H1 (cell line): ENCODE results near the gene PGLYRP1. TPM values are rescaled to one million over a fixed set of nuclear protein-coding genes. Genes with fewer than 3 reads are reported as not detected.

ENCODE experiments used
- CTCF ChIA-PET: fragments of 300-600 bp; sonication (Branson Sonifier 250); formaldehyde crosslinking; loops from one replicate; lab custom pipeline; 2021; ENCODE audit not compliant: partially characterized antibody; lab: Charles Lee
- POLR2A ChIA-PET: fragments of 300-600 bp; sonication (Branson Sonifier 250); formaldehyde crosslinking; loops from one replicate; lab custom pipeline; 2021; ENCODE audit warnings: inconsistent platforms; ENCODE audit not compliant: partially characterized antibody; lab: Charles Lee
- DNase-seq, 2 experiments: peaks; one replicate each; pipeline versions ENCODE4 v3.0.0 to v3.0.0-alpha.2; 2010 to 2022; ENCODE audit warnings: low spot score in 2 of 2, low read depth in 1 of 2, mixed read lengths in 1 of 2
- FAIRE-seq: peaks from 2 replicates; lab custom pipeline; 2011; peaks lifted over from hg19 to GRCh38; lab: Jason Lieb, UNC
- H2AFZ ChIP-seq: 2 replicates; pipeline ENCODE4 v1.8.1; 2012; ENCODE audit warnings: low read length, inconsistent platforms
- H2AK5ac ChIP-seq: 2 replicates; pipeline ENCODE4 v1.6.1; 2013; ENCODE audit warnings: low read depth, low read length
- H2BK120ac ChIP-seq: replicated peaks from 2 replicates; pipeline ENCODE3; 2013; ENCODE audit warnings: low read depth, low read length, inconsistent platforms
- H2BK12ac ChIP-seq: 2 replicates; pipeline ENCODE4 v1.6.1; 2013; ENCODE audit warnings: low read depth, low read length
- H2BK15ac ChIP-seq: 2 replicates; pipeline ENCODE4 v1.6.1; 2013; ENCODE audit warnings: low read length
- H2BK20ac ChIP-seq: 2 replicates; pipeline ENCODE4 v1.6.1; 2013; ENCODE audit warnings: low read length
- H2BK5ac ChIP-seq: 2 replicates; pipeline ENCODE4 v1.6.1; 2013; ENCODE audit warnings: low read depth, low read length
- H3K14ac ChIP-seq: 2 replicates; pipeline ENCODE4 v1.6.1; 2013; ENCODE audit warnings: inconsistent platforms; ENCODE audit not compliant: insufficient read length
- H3K18ac ChIP-seq: 2 replicates; pipeline ENCODE4 v1.6.1; 2013; ENCODE audit warnings: low read length; ENCODE audit errors: extremely low read depth
- H3K23ac ChIP-seq: 2 replicates; pipeline ENCODE4 v1.6.1; 2013; ENCODE audit warnings: inconsistent platforms; ENCODE audit not compliant: insufficient read length
- H3K23me2 ChIP-seq: 2 replicates; pipeline ENCODE4 v1.6.1; 2013; ENCODE audit warnings: low read depth, low read length
- H3K27ac ChIP-seq: 2 replicates; pipeline ENCODE4 v1.6.1; 2011; ENCODE audit warnings: low read depth, low read length, inconsistent platforms
- H3K27me3 ChIP-seq, 4 experiments: replicated peaks in 1 of 4; 1 replicate in 1 of 4; 2 replicates in 3 of 4; pipeline versions ENCODE4 v1.6.1 to v1.8.1; 2011 to 2013; ENCODE audit warnings: low read length in 3 of 4, mild to moderate bottlenecking in 3 of 4, inconsistent platforms in 2 of 4, mixed read lengths in 2 of 4, moderate library complexity in 1 of 4; ENCODE audit not compliant: control insufficient read depth in 3 of 4, insufficient read depth in 3 of 4; ENCODE audit errors: extremely low read depth in 1 of 4
- H3K36me3 ChIP-seq, 4 experiments: 2 replicates each; pipeline versions ENCODE4 v1.6.1 to v1.8.1; 2011 to 2013; ENCODE audit warnings: mild to moderate bottlenecking in 4 of 4, low read length in 3 of 4, moderate library complexity in 2 of 4, control low read depth in 1 of 4, inconsistent platforms in 1 of 4; ENCODE audit not compliant: insufficient read depth in 4 of 4, control insufficient read depth in 2 of 4
- H3K4ac ChIP-seq: replicated peaks from 2 replicates; pipeline ENCODE3; 2013; ENCODE audit warnings: low read length, low read depth, mixed read lengths, inconsistent platforms; ENCODE audit not compliant: insufficient read length
- H3K4me1 ChIP-seq, 4 experiments: replicated peaks in 1 of 4; 1 replicate in 1 of 4; 2 replicates in 3 of 4; pipeline versions ENCODE4 v1.6.1 to v1.8.1; 2011 to 2013; ENCODE audit warnings: low read length in 3 of 4, inconsistent platforms in 2 of 4, mixed read lengths in 1 of 4; ENCODE audit not compliant: insufficient read depth in 4 of 4, control insufficient read depth in 3 of 4
- H3K4me2 ChIP-seq, 2 experiments: 2 replicates each; pipeline versions ENCODE4 v1.6.1 to v1.8.1; 2011 to 2013; ENCODE audit warnings: low read depth in 2 of 2, low read length in 2 of 2, control low read depth in 1 of 2, inconsistent platforms in 1 of 2, mild to moderate bottlenecking in 1 of 2; ENCODE audit not compliant: insufficient read depth in 1 of 2
- H3K4me3 ChIP-seq, 4 experiments: fragments of 200-600, 300-600 bp in 1 of 4; sonication (generic), shearing (Covaris generic), sonication (Bioruptor Twin) in 1 of 4; 2 replicates each; pipeline versions ENCODE4 v1.5.1 to v1.8.1; 2011 to 2016; ENCODE audit warnings: low read length in 4 of 4, low read depth in 3 of 4, control low read depth in 2 of 4, inconsistent platforms in 2 of 4, mild to moderate bottlenecking in 2 of 4, mixed read lengths in 1 of 4, moderate library complexity in 1 of 4; ENCODE audit not compliant: insufficient read depth in 2 of 4; ENCODE audit errors: extremely low read depth in 1 of 4
- H3K56ac ChIP-seq: replicated peaks from 2 replicates; pipeline ENCODE3; 2013; ENCODE audit warnings: low read depth, mild to moderate bottlenecking, mixed read lengths, low read length, inconsistent platforms; ENCODE audit not compliant: insufficient read length
- H3K79me1 ChIP-seq: 2 replicates; pipeline ENCODE4 v1.6.1; 2013; ENCODE audit warnings: low read depth, low read length, control low read depth
- H3K79me2 ChIP-seq, 2 experiments: 2 replicates each; pipeline versions ENCODE4 v1.6.1 to v1.8.1; 2012 to 2013; ENCODE audit warnings: low read length in 2 of 2, mild to moderate bottlenecking in 2 of 2, inconsistent platforms in 1 of 2; ENCODE audit not compliant: insufficient read depth in 2 of 2, control insufficient read depth in 1 of 2
- H3K9ac ChIP-seq, 4 experiments: replicated peaks in 1 of 4; 1 replicate in 1 of 4; 2 replicates in 3 of 4; pipeline versions ENCODE4 v1.6.1 to v1.8.1; 2011 to 2013; ENCODE audit warnings: low read depth in 3 of 4, low read length in 3 of 4, control low read depth in 2 of 4, mild to moderate bottlenecking in 2 of 4, moderate library complexity in 2 of 4, inconsistent platforms in 1 of 4; ENCODE audit errors: extremely low read depth in 1 of 4
- H3K9me3 ChIP-seq, 2 experiments: 2 replicates each; pipeline versions ENCODE4 v1.6.1 to v1.8.1; 2012 to 2013; ENCODE audit warnings: mild to moderate bottlenecking in 2 of 2, moderate library complexity in 2 of 2, control low read depth in 1 of 2, inconsistent platforms in 1 of 2, low read depth in 1 of 2, low read length in 1 of 2, mixed read lengths in 1 of 2; ENCODE audit not compliant: insufficient read depth in 2 of 2
- H4K20me1 ChIP-seq, 2 experiments: replicated peaks in 1 of 2; 2 replicates each; pipeline versions ENCODE3 to v1.8.1; 2011 to 2013; ENCODE audit warnings: inconsistent platforms in 2 of 2, low read length in 2 of 2, mild to moderate bottlenecking in 1 of 2; ENCODE audit not compliant: insufficient read depth in 2 of 2, control insufficient read depth in 1 of 2
- H4K5ac ChIP-seq: 2 replicates; pipeline ENCODE4 v1.6.1; 2013; ENCODE audit warnings: low read length, low read depth, mixed read lengths, inconsistent platforms; ENCODE audit not compliant: insufficient read length
- H4K8ac ChIP-seq: 2 replicates; pipeline ENCODE4 v1.8.0; 2013; ENCODE audit warnings: mild to moderate bottlenecking, moderate library complexity, low read length, inconsistent platforms; ENCODE audit not compliant: insufficient read depth; ENCODE audit errors: extremely low read depth
- H4K91ac ChIP-seq: replicated peaks from 2 replicates; pipeline ENCODE3; 2013; ENCODE audit warnings: low read length, mixed read lengths, inconsistent platforms; ENCODE audit not compliant: insufficient read length
- BACH1 ChIP-seq: IDR thresholded peaks from 2 replicates; pipeline ENCODE4 v1.6.1; 2012; ENCODE audit warnings: low read length, improper control_type of control experiment
- CTCF ChIP-seq, 3 experiments: IDR thresholded peaks; 1 replicate in 2 of 3; 2 replicates in 1 of 3; pipeline versions ENCODE4 v1.5.1 to v1.6.1; 2011; ENCODE audit warnings: low read length in 3 of 3, mild to moderate bottlenecking in 3 of 3, inconsistent platforms in 2 of 3, low read depth in 1 of 3, moderate library complexity in 1 of 3; ENCODE audit not compliant: insufficient read depth in 1 of 3; ENCODE audit errors: control extremely low read depth in 1 of 3
- FOSL1 ChIP-seq: IDR thresholded peaks from 2 replicates; pipeline ENCODE4 v1.6.1; 2011; ENCODE audit warnings: mild to moderate bottlenecking, low read depth, low read length, moderate library complexity; ENCODE audit not compliant: insufficient read depth
- GTF2F1 ChIP-seq: IDR thresholded peaks from 2 replicates; pipeline ENCODE4 v1.6.1; 2012; ENCODE audit warnings: low read depth, low read length, improper control_type of control experiment, borderline replicate concordance
- HDAC2 ChIP-seq, 2 experiments: fragments of 300-600 bp in 1 of 2; sonication (generic) in 1 of 2; IDR thresholded peaks; 2 replicates each; pipeline ENCODE4 v1.6.1; 2011 to 2012; ENCODE audit warnings: low read depth in 2 of 2, low read length in 2 of 2, mild to moderate bottlenecking in 2 of 2, moderate library complexity in 2 of 2, borderline replicate concordance in 1 of 2, inconsistent platforms in 1 of 2
- NANOG ChIP-seq: IDR thresholded peaks from 2 replicates; pipeline ENCODE4 v1.6.1; 2011; ENCODE audit warnings: low read length, low read depth, mild to moderate bottlenecking, inconsistent platforms; ENCODE audit not compliant: insufficient read depth, poor library complexity, severe bottlenecking
- RNF2 ChIP-seq: fragments of 200-900, 300-1000 bp; sonication (generic); IDR thresholded peaks from 2 replicates; pipeline ENCODE4 v1.7.1; 2016; ENCODE audit warnings: borderline replicate concordance, low read depth, mild to moderate bottlenecking, antibody characterized with exemption, low read length; ENCODE audit not compliant: poor library complexity, severe bottlenecking; ENCODE audit errors: missing control alignments
- SIX5 ChIP-seq: IDR thresholded peaks from 2 replicates; pipeline ENCODE4 v1.6.1; 2011; ENCODE audit warnings: mild to moderate bottlenecking, low read depth, low read length
- TAF1 ChIP-seq: IDR thresholded peaks from 2 replicates; pipeline ENCODE4 v1.6.1; 2011; ENCODE audit warnings: mild to moderate bottlenecking, low read depth, low read length
- ZNF274 ChIP-seq: IDR thresholded peaks from 2 replicates; pipeline ENCODE4 v1.7.0; 2012; ENCODE audit warnings: low read length, borderline replicate concordance; ENCODE audit errors: extremely low read depth
- WGBS, 2 experiments: shearing (Covaris generic) in 1 of 2; methylation state at CpG; one replicate each; pipeline versions ENCODE4 v1.1.6 to v1.1.7; 2013 to 2015; ENCODE audit warnings: low lambda C conversion rate in 2 of 2, mixed read lengths in 2 of 2, inconsistent platforms in 1 of 2, low coverage in 1 of 2, missing lambda C conversion rate in 1 of 2; ENCODE audit not compliant: insufficient replicate concordance in 2 of 2, insufficient coverage in 1 of 2, insufficient read length in 1 of 2; ENCODE audit errors: extremely low coverage in 1 of 2, missing lambda C conversion rate in 1 of 2; 5-methylcytosine and 5-hydroxymethylcytosine counted together
- polyA plus RNA-seq, 7 experiments: library from polyadenylated mRNA; depleted of rRNA in 3 of 7; stranded (reverse) in 5 of 7; unstranded in 2 of 7; fragments of >200 nt in 5 of 7; fragments of 200-250 nt in 2 of 7; gene quantifications; 1 replicate in 5 of 7; 2 replicates in 1 of 7; 4 replicates in 1 of 7; pipeline versions ENCODE4 v1.2.1 to v1.2.3, GENCODE V29; 2011 to 2013; ENCODE audit warnings: missing spikeins in 2 of 7, mixed read lengths in 2 of 7
- total RNA-seq: library from RNA; stranded (reverse); fragmentation: NEBNext Ultra II Directional; extraction: Animal tissue kit (Norgen Biotek cat#: 25700); gene quantifications from 2 replicates; pipeline ENCODE4 v1.2.1, GENCODE V29; 2021

Gene PGLYRP1
- total and polyA plus RNA-seq, 2 of the 8 experiments (the other 6 are each of a cell fraction or from before 2014, with no cell fraction given): not detected

GRCh38 chr19:46033401-46033800 lies 10.5 kb upstream of the PGLYRP1 start:
- ChIA-PET CTCF (interaction anchor here (0.9 to 17.0 kb wide), 15 partner anchors 9 to 267 kb away, joined by 3 to 250 read pairs (median 4); partner anchors contain the start of gene MYPOP), POLR2A (interaction anchor here (1.5 to 2.4 kb wide), 2 partner anchors 9 to 11 kb away, joined by 7 read pairs; partner anchors contain the start of gene PGLYRP1)
- DNase-seq (no peak), FAIRE-seq (no peak)
- no peak overlapping the region for H2BK120ac ChIP-seq
- no peaks in the 10 kb centered on the region for H3K79me1 ChIP-seq
- H4K5ac ChIP-seq: no peak overlapping the region
- H3K9me3 ChIP-seq: peaks cover 0 to 2% of the 10 kb centered on the region in 2 experiments; a peak in 1 of 4 replicates
- H2BK12ac ChIP-seq: no peak overlapping the region
- H3K9ac ChIP-seq: no peak overlapping the region
- no peak overlapping the region for H4K91ac ChIP-seq
- H4K8ac ChIP-seq: no peak overlapping the region
- H2AK5ac ChIP-seq: no peak overlapping the region
- H3K4me1 ChIP-seq: no peaks in the 10 kb centered on the region
- H3K27ac ChIP-seq: no peak overlapping the region
- H3K36me3 ChIP-seq: no peaks in the 10 kb centered on the region
- H2BK5ac ChIP-seq: no peak overlapping the region
- H3K4me2 ChIP-seq: no peak overlapping the region
- no peak overlapping the region for H2BK15ac ChIP-seq
- no peaks in the 10 kb centered on the region for H3K79me2 ChIP-seq
- no peaks in the 10 kb centered on the region for H4K20me1 ChIP-seq
- no peak overlapping the region for H3K56ac ChIP-seq
- H3K14ac ChIP-seq: no peak overlapping the region
- no peak overlapping the region for H2AFZ ChIP-seq
- no peaks in the 10 kb centered on the region for H3K27me3 ChIP-seq
- no peak overlapping the region for H3K4ac ChIP-seq
- H3K18ac ChIP-seq: no peak overlapping the region; the same call in 1 of the 2 replicates
- H3K23me2 ChIP-seq: no peaks in the 10 kb centered on the region
- 91% methylated on average over 11 of the region's 11 CpGs; no CpG with 5 or more reads in 1 of the 2 experiments for WGBS, 2 experiments
- H3K4me3 ChIP-seq: no peak overlapping the region
- no peak overlapping the region for H3K23ac ChIP-seq
- no peak overlapping the region for H2BK20ac ChIP-seq
- TF ChIP-seq HDAC2 (IDR thresholded peaks at IDR 0.05; ENCODE audit: borderline replicate concordance in 1 of 2, low read depth in 2 of 2, low read length in 2 of 2) (no peak), GTF2F1 (no peak), FOSL1 (no peak), ZNF274 (no peak), SIX5 (no peak), RNF2 (no peak), NANOG (no peak), TAF1 (no peak), BACH1 (no peak), CTCF (IDR thresholded peaks at IDR 0.05; ENCODE audit: control extremely low read depth in 1 of 3, insufficient read depth in 1 of 3, low read depth in 1 of 3, low read length in 3 of 3) (no peak)
